Erythroblast (primary cell): Measurements from ENCODE around the gene FAT2.

Experiments
- GATA1 ChIP-seq: IDR thresholded peaks from 2 replicates; pipeline ENCODE4 v1.6.1; 2011; ENCODE audit warnings: low read depth, mild to moderate bottlenecking, control low read depth, low read length, moderate library complexity
- POLR2A ChIP-seq: IDR thresholded peaks from 2 replicates; pipeline ENCODE4 v1.6.1; 2011; ENCODE audit warnings: mild to moderate bottlenecking, low read length

DNA sequence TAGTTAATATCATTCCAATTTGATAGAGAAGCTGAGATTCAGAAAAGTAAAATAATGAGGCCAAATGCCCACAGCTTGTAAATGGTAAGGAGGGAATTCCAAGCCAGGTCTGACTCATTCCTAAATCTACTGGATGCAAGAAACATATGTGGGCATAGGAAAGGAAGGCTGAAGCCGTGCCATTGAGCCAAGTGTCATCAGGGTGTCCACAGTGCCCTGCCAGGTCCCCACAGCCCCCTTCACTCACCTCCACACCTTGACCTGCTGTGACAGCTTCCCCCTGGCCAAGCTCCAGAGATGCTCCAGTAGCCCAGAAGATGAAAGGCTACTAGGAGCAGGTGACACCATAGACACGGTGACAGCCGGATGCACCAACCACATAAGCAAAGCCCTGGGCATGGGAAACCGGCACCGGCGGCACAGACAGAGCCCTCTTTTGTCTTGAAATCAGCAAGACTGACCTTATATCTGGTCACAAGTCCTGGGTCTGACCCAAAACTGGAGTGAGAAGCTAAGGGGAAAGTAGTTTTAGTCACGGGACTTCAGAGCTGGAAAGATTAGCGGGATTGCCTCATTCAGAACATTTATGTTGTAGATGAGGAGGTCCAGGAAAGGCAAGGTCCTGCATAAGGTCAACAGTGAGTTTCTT lies 20.1 kb upstream of the FAT2 start:
- TF ChIP-seq POLR2A = no peak
- TF ChIP-seq GATA1 = no peak
